Measurements from ENCODE around the gene HLF. TPM values are rescaled to one million over a fixed set of nuclear protein-coding genes. Genes with fewer than 3 reads are reported as not detected.

Gene HLF
- total and polyA plus RNA-seq, 4 donors, result 8.0 to 59.3 (median 24.6) TPM

- Histone ChIP-seq H3K36me3 (ENCODE audit: control insufficient read depth in 4 of 4, insufficient read depth in 3 of 4, low read depth in 1 of 4, low read length in 3 of 4) (peaks cover 4 to 58% (median 40%) of the 10 kb centered on the region in 4 donors), H3K4me1 (ENCODE audit: control insufficient read depth in 4 of 4, insufficient read depth in 4 of 4, low read length in 3 of 4) (no peaks in the 10 kb centered on the region), H3K9ac (ENCODE audit: low read depth in 1 of 2, low read length in 2 of 2) (no peak overlapping the region), H3K27ac (ENCODE audit: low read depth in 1 of 2, low read length in 2 of 2) (no peak overlapping the region), H3K9me3 (ENCODE audit: control insufficient read depth in 4 of 4, low read length in 3 of 4) (no peaks in the 10 kb centered on the region), H3K27me3 (ENCODE audit: control insufficient read depth in 4 of 4, insufficient read depth in 4 of 4, low read length in 3 of 4) (no peaks in the 10 kb centered on the region), H3K4me3 (ENCODE audit: low read depth in 1 of 3, low read length in 3 of 3) (no peak overlapping the region)
- DNase-seq (ENCODE audit: low spot score), result no peak
- TF ChIP-seq ATF3 (IDR thresholded peaks at IDR 0.05) (no peak), MAX (IDR thresholded peaks at IDR 0.05) (no peak), GABPA (IDR thresholded peaks at IDR 0.05 in 1 of 2, conservative IDR thresholded peaks at IDR 0.05 in 1 of 2) (no peak), NR2F2 (IDR thresholded peaks at IDR 0.05) (no peak), FOXA1 (IDR thresholded peaks at IDR 0.05) (no peak), REST (IDR thresholded peaks at IDR 0.05) (no peak), ZBTB33 (IDR thresholded peaks at IDR 0.05) (no peak), HNF4A (conservative IDR thresholded peaks at IDR 0.05) (no peak), JUND (IDR thresholded peaks at IDR 0.05) (no peak), TAF1 (conservative IDR thresholded peaks at IDR 0.05) (no peak), RAD21 (IDR thresholded peaks at IDR 0.05) (no peak), SP1 (IDR thresholded peaks at IDR 0.05) (no peak)
- WGBS, result 83% methylated on average over 8 of the region's 8 CpGs
Observed at GRCh38 chr17:55314061-55314783, 49.5 kb downstream of the HLF start.

- no peak for DNase-seq (ENCODE audit: low spot score)
- Histone ChIP-seq H3K27ac (ENCODE audit: low read depth in 1 of 2, low read length in 2 of 2) (no peak overlapping the region), H3K4me1 (ENCODE audit: control insufficient read depth in 4 of 4, insufficient read depth in 4 of 4, low read length in 3 of 4) (no peaks in the 10 kb centered on the region), H3K27me3 (ENCODE audit: control insufficient read depth in 4 of 4, insufficient read depth in 4 of 4, low read length in 3 of 4) (no peaks in the 10 kb centered on the region), H3K9me3 (ENCODE audit: control insufficient read depth in 4 of 4, low read length in 3 of 4) (no peaks in the 10 kb centered on the region), H3K36me3 (ENCODE audit: control insufficient read depth in 4 of 4, insufficient read depth in 3 of 4, low read depth in 1 of 4, low read length in 3 of 4) (peaks cover 4 to 60% (median 41%) of the 10 kb centered on the region in 4 donors), H3K4me3 (ENCODE audit: low read depth in 1 of 3, low read length in 3 of 3) (no peak overlapping the region), H3K9ac (ENCODE audit: low read depth in 1 of 2, low read length in 2 of 2) (no peak overlapping the region)
- 94% methylated on average over 8 of the region's 8 CpGs for WGBS
- TF ChIP-seq MAX (IDR thresholded peaks at IDR 0.05) (no peak), SP1 (IDR thresholded peaks at IDR 0.05) (no peak), HNF4A (conservative IDR thresholded peaks at IDR 0.05) (no peak), FOXA2 (IDR thresholded peaks at IDR 0.05) (no peak), YY1 (IDR thresholded peaks at IDR 0.05) (no peak), REST (IDR thresholded peaks at IDR 0.05) (no peak)
Observed at GRCh38 chr17:55314784-55315491, 50.2 kb downstream of the HLF start.

Measured in liver (tissue), 9 donors.